ENCODE data around the gene DRAM2. TPM values are rescaled to one million over a fixed set of nuclear protein-coding genes. Genes with fewer than 3 reads are reported as not detected.

The DRAM2 gene
- total RNA-seq, 1 donor from 2014 or later = 34.9 TPM

- ATAC-seq (no peak), DNase-seq (ENCODE audit: low spot score) (no peak)
- intact Hi-C loops (cut with DNase I) = no loop called here
These were observed 6.3 kb upstream of the DRAM2 start for GRCh38 chr1:111145963-111146768.

- ATAC-seq (no peak), DNase-seq (ENCODE audit: low spot score) (no peak)
- intact Hi-C loops (cut with DNase I) = no loop called here
These were observed 5.6 kb upstream of the DRAM2 start for GRCh38 chr1:111145542-111145941.

- DNase-seq (ENCODE audit: low spot score) (no peak), ATAC-seq (no peak)
- intact Hi-C loops (cut with DNase I) = no loop called here
These were observed 2.6 kb upstream of the DRAM2 start for GRCh38 chr1:111142356-111142975.

GRCh38 chr1:111141245-111142220 is 1.6 kb upstream of the DRAM2 start:
- intact Hi-C loops (cut with DNase I) = no loop called here
- no peak for ATAC-seq

GRCh38 chr1:111140680-111140967 is 731 bp upstream of the DRAM2 start:
- DNase-seq (ENCODE audit: low spot score) (no peak), ATAC-seq (no peak)
- intact Hi-C loops (cut with DNase I) = no loop called here

More at GRCh38 chr1:111141245-111142220, 1.6 kb upstream of the DRAM2 start:
- DNase-seq (ENCODE audit: low spot score) = no peak

GRCh38 chr1:111139324-111139955 is 453 bp downstream of the DRAM2 start:
- peak; percentile 72 for ATAC-seq
- intact Hi-C loops (cut with DNase I) = no loop called here
- no peak for DNase-seq (ENCODE audit: low spot score)

GRCh38 chr1:111133866-111134265 is 6.0 kb downstream of the DRAM2 start:
- intact Hi-C loops (cut with DNase I) = no loop called here
- DNase-seq (ENCODE audit: low spot score) (no peak), ATAC-seq (no peak)

- intact Hi-C loops (cut with DNase I) = no loop called here
- ATAC-seq (no peak), DNase-seq (ENCODE audit: low spot score) (no peak)
These were observed 8.2 kb downstream of the DRAM2 start for GRCh38 chr1:111131693-111132092.

GRCh38 chr1:111129376-111129775 is 10.5 kb downstream of the DRAM2 start:
- ATAC-seq = no peak
- intact Hi-C loops (cut with DNase I) = no loop called here
- DNase-seq (ENCODE audit: low spot score) = no peak

GRCh38 chr1:111127923-111128643 is 11.8 kb downstream of the DRAM2 start:
- DNase-seq (ENCODE audit: low spot score) (no peak), ATAC-seq (peak; percentile 58)
- intact Hi-C loops (cut with DNase I) = no loop called here

- no peak for ATAC-seq
- intact Hi-C loops (cut with DNase I) = no loop called here
- DNase-seq (ENCODE audit: low spot score) = no peak
These were observed 13.5 kb downstream of the DRAM2 start for GRCh38 chr1:111126354-111126753.

- DNase-seq (ENCODE audit: low spot score) = no peak
- intact Hi-C loops (cut with DNase I) = no loop called here
- no peak for ATAC-seq
These were observed 23.4 kb downstream of the DRAM2 start for GRCh38 chr1:111116496-111116895.

- DNase-seq (ENCODE audit: low spot score) (no peak), ATAC-seq (no peak)
- intact Hi-C loops (cut with DNase I) = no loop called here
These were observed 29.5 kb downstream of the DRAM2 start for GRCh38 chr1:111110197-111110899.

GRCh38 chr1:111104981-111105380 is 34.9 kb downstream of the DRAM2 start:
- intact Hi-C loops (cut with DNase I) = no loop called here
- no peak for DNase-seq (ENCODE audit: low spot score)
- no peak for ATAC-seq

- intact Hi-C loops (cut with DNase I) = no loop called here
- no peak for ATAC-seq
- no peak for DNase-seq (ENCODE audit: low spot score)
These were observed 37.8 kb downstream of the DRAM2 start for GRCh38 chr1:111101854-111102642.

- ATAC-seq = no peak
- DNase-seq (ENCODE audit: low spot score) = no peak
- intact Hi-C loops (cut with DNase I) = no loop called here
These were observed 40.6 kb downstream of the DRAM2 start for GRCh38 chr1:111099289-111099688.

- ATAC-seq = no peak
- intact Hi-C loops (cut with DNase I) = no loop called here
- no peak for DNase-seq (ENCODE audit: low spot score)
These were observed 42.4 kb downstream of the DRAM2 start for GRCh38 chr1:111097356-111098099.

Data from sciatic nerve (tissue), 2 donors.